PFSK-1 (cell line): ENCODE measurements around the gene NCCRP1.

Experiments
- SIN3A ChIP-seq: IDR thresholded peaks from 2 replicates; pipeline ENCODE4 v1.6.1; 2012; ENCODE audit warnings: mild to moderate bottlenecking, low read length, moderate library complexity, borderline replicate concordance; ENCODE audit not compliant: insufficient read depth
- TAF1 ChIP-seq: IDR thresholded peaks from 2 replicates; pipeline ENCODE4 v1.6.1; 2012; ENCODE audit warnings: low read length, control low read depth, borderline replicate concordance; ENCODE audit not compliant: insufficient read depth
- TF ChIP-seq, protein P1 (sequence below), 2 experiments: IDR thresholded peaks; 2 replicates each; pipeline versions ENCODE4 v1.6.1 to v1.8.0; 2011 to 2012; ENCODE audit warnings: low read depth in 2 of 2, low read length in 2 of 2, control low read depth in 1 of 2, inconsistent platforms in 1 of 2, mild to moderate bottlenecking in 1 of 2, moderate library complexity in 1 of 2; ENCODE audit not compliant: insufficient read depth in 1 of 2

DNA sequence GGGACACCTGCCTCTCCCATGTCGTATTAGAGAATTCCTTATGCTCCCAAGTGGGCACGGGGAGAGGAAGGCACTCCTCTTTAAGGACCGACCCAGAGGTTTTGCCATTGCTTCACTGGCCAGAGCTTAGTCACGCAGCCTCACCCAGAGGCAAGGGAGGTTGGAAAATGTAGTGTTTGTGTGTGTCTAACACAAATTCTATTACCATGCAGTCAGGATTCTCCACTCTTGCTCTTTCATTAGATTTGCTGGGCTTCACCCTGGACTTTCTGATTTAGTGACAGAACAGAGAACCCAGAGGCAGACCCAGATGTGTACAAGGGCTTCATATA lies 14.6 kb upstream of the NCCRP1 start:
- TF ChIP-seq, protein P1, sequence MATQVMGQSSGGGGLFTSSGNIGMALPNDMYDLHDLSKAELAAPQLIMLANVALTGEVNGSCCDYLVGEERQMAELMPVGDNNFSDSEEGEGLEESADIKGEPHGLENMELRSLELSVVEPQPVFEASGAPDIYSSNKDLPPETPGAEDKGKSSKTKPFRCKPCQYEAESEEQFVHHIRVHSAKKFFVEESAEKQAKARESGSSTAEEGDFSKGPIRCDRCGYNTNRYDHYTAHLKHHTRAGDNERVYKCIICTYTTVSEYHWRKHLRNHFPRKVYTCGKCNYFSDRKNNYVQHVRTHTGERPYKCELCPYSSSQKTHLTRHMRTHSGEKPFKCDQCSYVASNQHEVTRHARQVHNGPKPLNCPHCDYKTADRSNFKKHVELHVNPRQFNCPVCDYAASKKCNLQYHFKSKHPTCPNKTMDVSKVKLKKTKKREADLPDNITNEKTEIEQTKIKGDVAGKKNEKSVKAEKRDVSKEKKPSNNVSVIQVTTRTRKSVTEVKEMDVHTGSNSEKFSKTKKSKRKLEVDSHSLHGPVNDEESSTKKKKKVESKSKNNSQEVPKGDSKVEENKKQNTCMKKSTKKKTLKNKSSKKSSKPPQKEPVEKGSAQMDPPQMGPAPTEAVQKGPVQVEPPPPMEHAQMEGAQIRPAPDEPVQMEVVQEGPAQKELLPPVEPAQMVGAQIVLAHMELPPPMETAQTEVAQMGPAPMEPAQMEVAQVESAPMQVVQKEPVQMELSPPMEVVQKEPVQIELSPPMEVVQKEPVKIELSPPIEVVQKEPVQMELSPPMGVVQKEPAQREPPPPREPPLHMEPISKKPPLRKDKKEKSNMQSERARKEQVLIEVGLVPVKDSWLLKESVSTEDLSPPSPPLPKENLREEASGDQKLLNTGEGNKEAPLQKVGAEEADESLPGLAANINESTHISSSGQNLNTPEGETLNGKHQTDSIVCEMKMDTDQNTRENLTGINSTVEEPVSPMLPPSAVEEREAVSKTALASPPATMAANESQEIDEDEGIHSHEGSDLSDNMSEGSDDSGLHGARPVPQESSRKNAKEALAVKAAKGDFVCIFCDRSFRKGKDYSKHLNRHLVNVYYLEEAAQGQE (IDR thresholded peaks at IDR 0.05; ENCODE audit: insufficient read depth in 1 of 2, low read depth in 2 of 2, low read length in 2 of 2): no peak
- no peak for TF ChIP-seq SIN3A
- TF ChIP-seq TAF1: no peak
